WI38 (cell line): ENCODE data around the gene CSN3.

Source experiments
- H3K4me3 ChIP-seq: 2 replicates; pipeline ENCODE4 v1.5.1; 2011; ENCODE audit warnings: low read depth, mild to moderate bottlenecking, control low read depth, low read length
- CTCF ChIP-seq: IDR thresholded peaks from 2 replicates; pipeline ENCODE4 v1.5.1; 2012; ENCODE audit warnings: low read depth, mild to moderate bottlenecking, control low read depth, low read length

The CSN3 gene

GRCh38 chr4:70225824-70226223, 16.6 kb upstream of the CSN3 start, which contains the start of gene FDCSP:
FDCSP (plus strand) TSS chr4:70226124; CDS start chr4:70231195, 5,071 bp downstream.
- no peak within 1 kb of the TSS for H3K4me3 ChIP-seq
- TF ChIP-seq CTCF = no peak

GRCh38 chr4:70236125-70236524, 6.3 kb upstream of the CSN3 start:
- no peak for TF ChIP-seq CTCF
- no peak overlapping the region for H3K4me3 ChIP-seq

- no peak for TF ChIP-seq CTCF
- H3K4me3 ChIP-seq = no peak overlapping the region
These were observed 3.1 kb upstream of the CSN3 start for GRCh38 chr4:70239131-70239883.

GRCh38 chr4:70239884-70240591, 2.4 kb upstream of the CSN3 start:
- H3K4me3 ChIP-seq = no peak overlapping the region
- TF ChIP-seq CTCF = no peak

GRCh38 chr4:70243091-70243490, 694 bp downstream of the CSN3 start:
- no peak for TF ChIP-seq CTCF
- H3K4me3 ChIP-seq = no peak overlapping the region

GRCh38 chr4:70251250-70251944, 9.0 kb downstream of the CSN3 start:
- no peak for TF ChIP-seq CTCF
- H3K4me3 ChIP-seq = no peak overlapping the region

- no peak overlapping the region for H3K4me3 ChIP-seq
- no peak for TF ChIP-seq CTCF
These were observed 9.5 kb downstream of the CSN3 start for GRCh38 chr4:70251945-70252277.
